GM15510 (cell line): ENCODE data around the gene MAT1A.

Experiments used
- POLR2A ChIP-seq: IDR thresholded peaks from 3 replicates; pipeline ENCODE4 v1.6.1; 2011; ENCODE audit warnings: borderline replicate concordance; ENCODE audit not compliant: insufficient read length; ENCODE audit errors: extremely low read depth

Gene MAT1A

GRCh38 chr10:80259405-80259871 lies 30.0 kb downstream of the MAT1A start:
- TF ChIP-seq POLR2A, result no peak

- TF ChIP-seq POLR2A, result no peak
Measured at GRCh38 chr10:80253266-80253962, 36.0 kb downstream of the MAT1A start.

- TF ChIP-seq POLR2A, result no peak
Measured at GRCh38 chr10:80252296-80252887, 37.1 kb downstream of the MAT1A start.
